T-helper 1 cell treated with Interleukin-12 subunit alpha and Interleukin-12 subunit beta and Interleukin-4 antibody, amounts not matched to agents 30 ng/mL and 1 ng/mL, for 36 hours (primary cell): ENCODE data around the gene PHACTR3. TPM values are rescaled to one million over a fixed set of nuclear protein-coding genes. Genes with fewer than 3 reads are reported as not detected.

ENCODE experiments used
- intact Hi-C: fragments of 100-400 bp; cut with micrococcal nuclease; formaldehyde crosslinking; loops from one replicate; pipeline ENCODE4 v1.15.1; 2024
- total RNA-seq: library from RNA; stranded (reverse); gene quantifications from 2 replicates; pipeline ENCODE4 v1.2.3, GENCODE V29; 2022

Gene PHACTR3
- total RNA-seq, 1 donor from 2014 or later, result not detected

DNA sequence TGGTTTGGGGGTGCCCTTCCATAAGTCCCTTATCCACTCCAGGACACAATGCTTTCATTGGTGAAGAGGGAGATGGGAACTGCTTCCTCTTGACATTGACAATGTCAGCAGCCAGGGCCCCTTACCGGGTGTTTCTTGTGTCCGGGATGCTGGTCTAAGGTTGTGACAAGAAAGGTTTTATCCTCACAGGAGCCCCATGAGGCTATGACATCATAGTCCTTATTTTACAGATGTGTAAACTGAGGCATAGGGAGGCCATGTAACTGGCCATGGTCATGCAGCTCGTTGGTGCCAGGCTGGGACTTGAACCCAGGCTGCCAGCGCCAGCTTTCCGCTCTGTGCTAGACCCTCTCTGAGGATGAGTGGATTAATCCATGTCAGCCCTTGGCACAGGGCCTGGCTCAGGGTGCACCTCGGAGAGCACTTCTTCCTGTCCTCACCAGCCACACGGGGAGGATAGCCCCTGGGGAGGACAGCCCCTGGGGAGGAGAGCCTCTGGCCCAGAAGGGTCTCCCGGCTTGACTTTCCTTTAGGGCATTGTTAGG is 171.8 kb downstream of the PHACTR3 start:
- intact Hi-C loops, result no loop called here

DNA sequence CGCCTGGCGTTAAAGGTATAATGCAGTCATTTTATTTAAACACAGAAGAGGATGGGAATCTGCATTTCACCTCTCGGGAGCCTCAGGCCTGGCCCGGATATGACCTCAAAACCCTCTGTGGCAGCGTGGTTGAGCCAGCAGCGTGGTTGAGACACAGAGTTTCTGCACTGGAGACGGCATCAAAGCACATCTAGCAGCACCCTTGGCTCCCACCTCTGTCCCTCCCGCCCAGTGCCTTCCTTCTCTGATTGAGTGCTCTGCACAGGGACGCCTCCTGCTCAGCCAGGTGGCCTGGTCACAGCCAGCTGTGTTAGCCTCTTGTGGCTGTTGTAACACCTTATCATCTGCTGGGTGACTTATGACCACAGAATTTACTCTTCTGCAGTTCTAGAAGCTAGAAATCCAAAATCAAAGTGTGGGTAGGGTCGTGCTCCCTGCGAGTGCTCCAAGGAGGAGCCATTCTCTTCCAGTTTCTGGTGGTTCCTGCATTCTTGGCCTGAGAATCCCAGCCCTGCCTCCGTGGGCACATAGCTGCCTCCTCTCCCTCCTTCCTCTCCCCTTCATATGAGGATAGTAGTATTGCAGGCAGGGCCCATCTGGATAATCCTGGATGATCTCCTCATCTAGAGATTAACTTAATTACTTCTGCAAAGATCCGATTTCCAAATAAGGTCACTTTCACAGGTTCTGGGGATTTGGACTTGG is 172.4 kb downstream of the PHACTR3 start:
- intact Hi-C loops, result no loop called here

DNA sequence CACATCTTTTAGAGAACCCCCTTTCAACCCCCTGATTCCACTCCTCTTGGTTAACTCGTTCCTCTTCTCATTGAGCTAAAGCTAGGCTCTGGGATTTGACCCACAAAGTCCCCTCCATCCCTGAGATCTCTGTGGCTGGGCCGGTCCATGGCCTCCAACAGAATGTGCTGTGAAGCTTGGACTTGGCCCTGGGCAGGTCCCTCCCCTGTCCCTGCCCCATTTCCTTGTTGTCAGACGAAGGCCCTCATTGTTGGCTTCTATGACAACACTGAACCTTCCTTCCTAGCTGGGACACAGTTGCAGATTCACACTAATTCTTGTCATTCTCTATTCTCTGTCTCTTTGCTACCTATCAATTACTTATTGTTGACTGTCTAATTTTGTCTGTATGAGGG is 173.0 kb downstream of the PHACTR3 start:
- intact Hi-C loops, result no loop called here

DNA sequence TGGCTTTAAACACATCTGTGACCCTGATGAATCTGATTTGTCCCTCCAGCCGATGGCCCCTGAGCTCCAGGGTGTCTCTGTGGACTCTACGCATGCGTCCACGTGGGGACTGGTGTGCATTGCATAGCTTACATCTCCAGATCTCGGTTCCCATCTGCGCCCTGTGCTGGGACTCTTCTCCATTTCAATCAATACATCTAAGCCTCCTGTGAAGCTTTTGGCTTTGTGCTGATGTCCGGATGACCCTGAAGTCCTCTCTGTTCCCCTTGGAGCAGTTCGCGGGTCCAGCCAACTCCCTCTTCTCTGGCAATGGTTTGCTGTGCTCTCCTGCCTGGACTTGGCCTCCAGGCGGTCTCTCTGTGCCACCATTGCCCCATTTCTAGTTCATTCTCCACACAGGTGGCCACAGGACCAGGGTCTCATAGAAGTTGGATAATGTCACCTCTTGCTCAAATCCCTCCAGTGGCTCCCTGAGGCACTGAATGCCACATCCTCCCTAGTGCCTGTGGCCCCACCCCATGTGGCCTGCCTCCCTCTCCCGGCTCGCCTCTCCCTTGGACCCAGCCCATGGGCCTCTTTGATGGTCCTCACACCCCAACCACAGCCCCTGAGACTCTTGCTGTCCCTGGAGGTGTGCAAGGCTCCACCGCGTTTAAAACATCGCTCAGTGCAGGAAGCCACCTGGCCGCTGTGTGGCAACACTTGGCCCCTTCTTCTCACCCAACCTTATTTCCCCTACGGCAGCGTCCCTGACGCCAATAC is 173.7 kb downstream of the PHACTR3 start:
- intact Hi-C loops, result no loop called here

DNA sequence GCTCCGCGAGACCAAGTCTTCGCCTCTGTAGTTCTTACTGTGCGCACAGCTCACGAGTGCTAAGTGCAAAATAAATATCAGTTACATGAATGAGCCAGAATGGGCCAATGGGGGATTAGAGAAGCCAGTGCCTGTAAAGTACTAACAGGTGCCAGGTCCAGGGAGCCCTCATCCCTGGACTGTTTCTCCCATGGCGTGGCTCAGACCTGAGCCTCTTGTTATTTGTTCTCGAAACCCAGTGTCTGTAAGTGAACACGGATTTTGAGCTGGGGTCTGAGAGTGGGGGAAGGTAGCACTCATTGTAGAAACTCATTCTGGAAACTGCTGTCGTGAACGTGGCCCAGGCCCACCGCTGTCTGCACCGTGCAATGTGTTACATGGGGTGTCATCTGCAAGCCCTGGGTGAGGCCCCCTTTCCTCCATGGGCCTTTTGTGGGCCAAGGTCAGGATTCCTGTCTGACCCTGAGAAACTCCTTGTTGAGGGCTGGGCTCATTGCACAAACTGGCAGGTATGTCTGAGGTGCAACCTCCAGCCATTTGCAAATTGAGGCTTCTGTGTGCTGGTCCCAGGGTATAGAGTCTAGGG is 174.4 kb downstream of the PHACTR3 start:
- intact Hi-C loops, result no loop called here

DNA sequence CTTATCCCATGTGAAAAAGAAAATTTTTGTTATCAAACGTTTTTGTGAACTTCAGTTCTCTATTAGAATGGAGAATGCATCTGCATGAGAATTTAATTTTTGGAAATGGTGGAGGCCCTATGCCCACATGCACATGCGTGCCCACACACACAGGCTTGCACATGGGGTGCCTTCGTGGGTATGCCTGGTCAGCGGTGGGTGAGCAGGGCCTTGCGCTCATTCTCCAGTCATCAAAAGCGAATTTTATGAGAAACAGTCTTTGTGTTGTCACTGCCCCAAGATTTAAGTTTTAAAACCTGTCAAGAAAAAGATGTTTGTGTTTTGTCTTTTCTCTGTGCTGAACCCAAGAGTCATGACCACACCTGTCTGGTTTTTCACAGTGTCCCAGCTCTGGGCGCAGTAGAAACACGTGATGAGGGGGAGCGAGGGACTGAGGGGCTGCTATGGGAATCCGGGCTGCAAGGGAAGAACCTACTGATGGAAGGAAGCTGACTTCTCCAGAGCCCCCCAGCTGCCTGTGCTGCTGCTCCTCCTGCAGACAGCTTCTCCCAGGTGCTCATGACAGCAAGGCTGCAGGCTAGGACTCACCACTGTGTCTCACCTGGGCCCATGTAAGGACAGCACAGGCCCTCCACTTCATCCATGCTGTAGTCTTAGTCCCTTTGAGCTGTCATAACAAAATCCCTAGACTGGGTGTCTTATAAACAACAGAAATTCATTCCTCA is 175.5 kb downstream of the PHACTR3 start:
- intact Hi-C loops, result no loop called here

DNA sequence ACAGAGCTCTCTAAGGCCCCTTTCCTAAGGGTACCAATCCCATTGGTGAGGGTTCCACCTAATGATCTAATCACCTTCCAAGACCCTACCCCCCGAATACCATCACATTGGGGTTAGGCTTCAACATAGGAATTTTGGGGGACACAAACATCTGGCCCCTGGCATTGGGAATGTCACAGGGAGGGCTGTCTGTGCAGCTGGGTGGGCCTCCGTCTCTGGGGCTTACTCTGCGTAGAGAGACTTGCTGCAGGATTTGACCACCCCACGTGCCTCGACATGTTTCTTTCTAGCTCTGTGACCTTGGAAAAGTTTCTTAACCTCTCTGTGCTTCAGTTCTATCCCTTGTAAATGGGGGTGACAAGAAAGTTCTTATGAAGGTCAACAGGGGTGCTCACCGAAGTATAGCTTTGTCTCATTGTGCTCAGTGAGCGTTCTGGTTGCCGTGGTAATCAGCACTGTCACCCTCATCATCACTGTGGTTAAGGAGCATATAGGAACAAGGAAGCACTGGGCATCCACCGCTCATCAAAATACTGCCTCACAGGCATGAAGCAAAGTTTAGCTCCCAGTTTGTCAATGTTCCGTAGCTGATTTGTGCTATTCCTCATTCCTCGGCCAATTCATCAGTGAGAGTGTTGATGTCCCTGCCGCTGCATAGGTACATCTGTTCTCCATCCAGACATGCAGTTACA is 176.3 kb downstream of the PHACTR3 start:
- intact Hi-C loops, result no loop called here

DNA sequence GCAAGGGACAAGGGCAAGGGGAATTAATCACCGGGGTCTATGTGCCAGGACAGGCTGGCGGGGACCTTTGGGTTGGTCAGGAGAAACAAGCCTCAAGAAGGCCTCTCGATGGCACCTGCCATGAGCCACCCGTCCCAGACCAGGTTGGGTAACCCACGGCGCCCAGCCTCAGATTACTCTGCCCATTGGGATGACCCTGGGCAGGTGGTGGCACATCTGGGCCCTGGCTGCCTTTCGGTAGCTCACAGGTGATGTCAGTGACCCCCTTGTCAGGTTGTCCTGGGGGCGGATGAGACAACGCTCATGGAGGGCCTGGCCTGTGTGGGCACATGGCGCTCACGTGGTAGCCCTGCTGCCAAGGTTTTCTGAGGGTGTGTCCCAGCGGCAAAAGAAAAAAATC is 176.9 kb downstream of the PHACTR3 start:
- intact Hi-C loops, result no loop called here

DNA sequence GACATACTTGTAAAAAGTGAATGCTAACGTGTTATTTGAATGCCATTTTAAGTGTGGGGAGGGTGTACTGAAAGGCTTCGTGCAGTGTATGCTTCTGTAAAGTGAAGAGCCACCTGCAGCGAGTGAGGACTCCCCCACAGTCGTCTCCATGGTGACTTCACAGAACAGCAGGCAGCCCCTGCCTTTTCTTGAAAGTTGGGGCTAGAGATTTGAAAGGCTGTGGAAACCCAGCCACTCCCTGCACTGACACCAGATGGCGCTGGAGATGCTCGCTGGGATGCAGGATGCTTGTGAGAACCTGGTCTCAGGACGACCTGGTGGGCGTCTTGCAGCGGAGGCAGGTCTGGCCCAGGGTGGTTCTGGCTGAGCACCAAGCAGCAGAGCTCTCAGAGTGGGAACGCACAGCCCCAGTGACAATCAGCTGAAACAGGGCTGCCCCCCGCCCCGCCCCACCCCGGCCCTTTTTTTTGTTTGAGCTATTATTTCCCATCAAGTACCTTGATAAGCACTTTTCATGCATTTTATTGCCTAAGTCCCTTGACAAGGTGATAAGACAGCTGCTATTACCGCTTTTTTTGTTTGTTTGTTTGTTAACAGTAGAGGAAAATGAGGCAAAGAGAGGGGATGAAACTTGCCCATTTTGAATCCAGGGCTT is 178.8 kb downstream of the PHACTR3 start:
- intact Hi-C loops, result loop anchor here (1.0 kb wide), 1 partner anchor 67 kb away; no protein-coding TSS in a partner anchor

DNA sequence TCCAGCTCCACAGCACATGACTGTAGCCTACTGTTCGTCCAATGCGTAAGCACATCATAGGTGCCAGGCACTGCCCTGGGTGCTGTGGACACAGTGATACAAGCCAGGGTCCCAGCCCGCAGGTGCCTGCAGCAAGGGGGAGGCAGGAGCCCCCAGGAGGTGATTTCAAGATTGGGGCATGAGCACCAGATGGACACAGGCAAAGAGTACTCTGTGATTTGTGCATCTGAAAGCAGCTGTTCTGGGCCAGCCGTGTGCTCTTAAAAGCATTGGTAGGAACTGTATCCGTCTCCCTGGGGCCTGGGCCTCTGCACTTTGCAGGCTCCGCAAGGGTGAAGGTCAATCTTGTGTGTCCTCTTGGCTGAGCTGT is 179.3 kb downstream of the PHACTR3 start:
- intact Hi-C loops, result loop anchor here (1.0 kb wide), 1 partner anchor 67 kb away; no protein-coding TSS in a partner anchor

GRCh38 chr20:59784365-59784764 is 180.0 kb downstream of the PHACTR3 start:
- intact Hi-C loops, result no loop called here

- intact Hi-C loops, result no loop called here
Observed at GRCh38 chr20:59784791-59785668, 180.7 kb downstream of the PHACTR3 start.

DNA sequence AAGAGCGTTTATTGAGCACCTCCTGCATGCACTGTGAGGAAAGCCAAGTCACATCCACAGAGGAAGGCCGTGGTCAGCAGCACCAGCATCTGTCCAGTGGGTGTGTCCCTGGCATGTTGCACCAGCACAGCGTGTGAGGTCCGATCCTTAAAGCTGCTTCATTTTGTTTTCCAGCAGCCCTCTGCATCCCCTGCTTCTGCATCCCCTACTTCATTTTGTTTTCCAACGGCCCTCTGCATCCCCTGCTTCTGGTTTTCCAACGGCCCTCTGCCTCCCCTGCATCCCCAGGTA is 181.3 kb downstream of the PHACTR3 start:
- intact Hi-C loops, result no loop called here

DNA sequence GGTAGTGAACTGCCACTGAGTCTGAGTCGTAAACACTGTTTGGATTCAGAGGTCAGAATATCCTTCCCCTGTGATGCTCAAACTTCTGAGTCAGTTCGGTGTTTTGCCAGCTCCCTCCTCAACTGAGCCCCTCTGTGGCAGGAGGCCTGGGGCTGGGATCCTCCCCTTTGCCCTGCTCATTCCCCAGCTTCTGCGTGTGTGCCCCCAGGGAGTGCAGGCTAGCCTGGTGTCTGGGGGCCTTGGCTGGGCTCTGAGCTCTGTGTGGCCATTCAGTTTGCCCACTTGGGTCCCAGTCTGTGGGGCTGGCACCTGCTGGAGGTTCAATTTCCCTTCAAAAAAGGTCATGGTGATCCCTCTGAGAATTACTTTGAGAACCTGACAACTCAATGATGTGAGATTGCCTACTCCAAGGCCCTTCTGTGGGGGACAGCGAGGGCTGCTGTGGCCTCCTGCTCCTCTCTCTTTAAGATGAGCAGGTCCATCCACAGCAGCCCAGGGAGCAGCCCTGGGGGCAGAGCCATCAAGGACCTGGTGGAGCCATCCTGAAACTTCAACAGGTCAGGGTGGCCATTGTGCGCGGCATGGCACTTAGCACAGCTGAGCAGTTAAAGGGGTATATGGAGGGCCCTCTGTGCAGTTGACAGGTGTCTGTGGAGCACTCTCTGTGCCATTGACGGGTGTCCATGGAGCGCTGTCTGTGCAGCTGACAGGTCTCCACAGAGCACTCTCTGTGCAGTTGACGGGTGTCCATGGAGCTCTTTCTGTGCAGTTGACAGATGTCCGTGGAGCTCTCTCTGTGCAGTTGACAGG is 181.9 kb downstream of the PHACTR3 start:
- intact Hi-C loops, result no loop called here

DNA sequence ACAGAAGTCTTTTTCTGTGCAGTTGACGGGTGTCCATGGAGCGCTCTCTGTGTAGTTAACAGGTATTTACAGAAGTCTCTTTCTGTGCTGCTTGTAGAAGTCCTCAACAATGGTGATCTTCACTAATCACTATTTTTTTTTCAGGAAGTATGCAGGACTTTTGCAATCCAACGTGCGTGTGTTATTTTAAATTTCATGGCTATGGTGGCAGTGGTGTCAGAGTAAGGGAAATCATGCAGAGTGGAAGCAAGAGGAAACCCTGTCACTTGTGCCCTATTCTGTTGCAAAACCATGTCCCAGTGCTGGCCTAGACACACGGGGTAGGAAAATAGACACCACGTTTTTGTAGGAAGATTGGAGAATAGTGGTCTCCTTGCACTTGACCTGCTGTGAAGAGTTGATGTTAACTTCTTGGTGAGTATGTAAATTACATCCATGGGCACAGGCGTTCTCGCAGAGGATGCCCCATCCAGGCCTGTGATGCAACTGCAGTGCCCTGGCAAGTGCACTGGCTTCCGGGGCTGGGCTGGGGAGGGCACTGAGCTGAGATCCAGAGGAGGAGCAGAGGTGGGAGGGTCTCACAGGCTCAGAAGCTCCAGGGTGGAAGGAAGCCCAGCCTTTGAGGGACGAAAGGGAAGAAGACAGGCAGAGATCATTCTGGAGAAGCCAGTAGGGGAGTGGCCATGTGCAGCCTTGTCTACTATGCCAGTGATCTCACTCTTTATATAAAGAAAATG is 182.6 kb downstream of the PHACTR3 start:
- intact Hi-C loops, result no loop called here

GRCh38 chr20:59787538-59787890 is 183.2 kb downstream of the PHACTR3 start:
- intact Hi-C loops, result no loop called here

DNA sequence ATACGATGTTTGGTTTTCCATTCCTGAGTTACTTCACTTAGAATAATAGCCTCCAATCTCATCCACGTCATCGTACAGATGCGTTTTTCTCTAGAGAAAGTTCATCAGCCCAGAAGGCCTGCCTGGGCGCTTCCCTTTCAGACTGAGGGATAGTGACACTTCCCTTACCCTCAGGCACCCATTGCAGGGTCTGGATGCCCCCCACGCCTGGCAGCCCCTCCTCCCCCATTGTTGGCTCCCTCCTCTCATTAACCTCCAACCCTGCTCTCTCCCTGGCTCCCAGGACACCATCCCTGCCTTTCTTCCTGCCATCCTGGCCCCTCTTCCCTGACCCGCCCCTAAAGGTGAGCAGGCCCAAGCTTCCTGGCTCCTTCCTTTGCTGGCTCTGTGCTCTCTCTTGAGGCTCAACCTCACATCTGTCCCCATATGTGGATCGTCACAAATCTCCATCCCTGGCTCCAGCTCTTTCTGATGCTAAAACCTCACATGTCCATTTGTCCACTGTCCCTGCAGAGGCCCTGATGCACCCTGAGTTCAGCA is 183.9 kb downstream of the PHACTR3 start:
- intact Hi-C loops, result no loop called here
